Suprapubic skin (tissue), 3 donors: ENCODE results near the gene CNTD1.

Source experiments
- POLR2A ChIP-seq, 2 donors: fragments of 450-650 bp; IDR thresholded peaks; one replicate each; pipeline ENCODE4 v1.6.1; 2017; ENCODE audit warnings: antibody characterized with exemption in 2 of 2, mild to moderate bottlenecking in 2 of 2, moderate library complexity in 2 of 2
- TF ChIP-seq, protein P1 (sequence below), 2 donors: fragments of 200-600 bp in 1 of 2; fragments of 450-650 bp in 1 of 2; sonication (generic) in 1 of 2; IDR thresholded peaks; one replicate each; pipeline ENCODE4 v1.5.1; 2016 to 2019; ENCODE audit warnings: antibody characterized with exemption in 2 of 2, mild to moderate bottlenecking in 1 of 2, moderate library complexity in 1 of 2

DNA sequence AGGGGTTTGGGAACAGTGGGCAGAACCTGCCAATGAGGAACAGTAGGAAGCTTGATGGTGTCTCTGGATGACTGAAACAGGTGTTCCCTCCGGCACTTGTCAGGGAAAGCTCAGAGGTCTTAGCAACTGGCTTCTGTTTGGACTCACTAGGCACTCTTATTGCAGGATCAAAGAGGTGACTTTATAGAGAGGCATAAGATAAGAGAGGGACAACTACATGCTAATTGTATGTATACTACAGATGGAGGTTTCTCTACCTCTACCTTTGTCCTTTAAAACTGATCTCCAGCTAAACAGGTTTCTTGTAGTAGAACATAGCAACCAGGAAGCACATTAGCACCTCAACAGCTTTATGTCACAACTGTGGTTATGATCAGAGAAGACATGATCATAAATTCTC is 7.6 kb downstream of the CNTD1 start:
- TF ChIP-seq, protein P1, sequence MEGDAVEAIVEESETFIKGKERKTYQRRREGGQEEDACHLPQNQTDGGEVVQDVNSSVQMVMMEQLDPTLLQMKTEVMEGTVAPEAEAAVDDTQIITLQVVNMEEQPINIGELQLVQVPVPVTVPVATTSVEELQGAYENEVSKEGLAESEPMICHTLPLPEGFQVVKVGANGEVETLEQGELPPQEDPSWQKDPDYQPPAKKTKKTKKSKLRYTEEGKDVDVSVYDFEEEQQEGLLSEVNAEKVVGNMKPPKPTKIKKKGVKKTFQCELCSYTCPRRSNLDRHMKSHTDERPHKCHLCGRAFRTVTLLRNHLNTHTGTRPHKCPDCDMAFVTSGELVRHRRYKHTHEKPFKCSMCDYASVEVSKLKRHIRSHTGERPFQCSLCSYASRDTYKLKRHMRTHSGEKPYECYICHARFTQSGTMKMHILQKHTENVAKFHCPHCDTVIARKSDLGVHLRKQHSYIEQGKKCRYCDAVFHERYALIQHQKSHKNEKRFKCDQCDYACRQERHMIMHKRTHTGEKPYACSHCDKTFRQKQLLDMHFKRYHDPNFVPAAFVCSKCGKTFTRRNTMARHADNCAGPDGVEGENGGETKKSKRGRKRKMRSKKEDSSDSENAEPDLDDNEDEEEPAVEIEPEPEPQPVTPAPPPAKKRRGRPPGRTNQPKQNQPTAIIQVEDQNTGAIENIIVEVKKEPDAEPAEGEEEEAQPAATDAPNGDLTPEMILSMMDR (IDR thresholded peaks at IDR 0.05): no peak
- no peak for TF ChIP-seq POLR2A (IDR thresholded peaks at IDR 0.05)
